K562 (cell line): ENCODE results near the gene ANXA3. TPM values are rescaled to one million over a fixed set of nuclear protein-coding genes. Genes with fewer than 3 reads are reported as not detected.

Source experiments
- COPS2 ChIP-seq: fragments of 450-650 bp; conservative IDR thresholded peaks from 2 replicates; pipeline ENCODE4 v1.6.1; 2016; ENCODE audit warnings: mild to moderate bottlenecking, moderate library complexity
- HDAC2 ChIP-seq: fragments of 450-650 bp; IDR thresholded peaks from 2 replicates; pipeline ENCODE4 v1.6.1; 2016; ENCODE audit warnings: mild to moderate bottlenecking
- MAFG ChIP-seq: fragments of 450-650 bp; conservative IDR thresholded peaks from 2 replicates; pipeline ENCODE4 v1.6.1; 2016; ENCODE audit warnings: missing genetic modification characterization, missing compliant biosample characterization
- NCOA6 ChIP-seq: fragments of 450-650 bp; IDR thresholded peaks from 2 replicates; pipeline ENCODE4 v1.6.1; 2017; ENCODE audit warnings: mild to moderate bottlenecking
- PHF20 ChIP-seq: fragments of 450-650 bp; IDR thresholded peaks from 2 replicates; pipeline ENCODE4 v1.6.1; 2018; ENCODE audit not compliant: partially characterized antibody
- RBBP5 ChIP-seq: fragments of 200-600 bp; sonication (generic); IDR thresholded peaks from 2 replicates; pipeline ENCODE4 v1.6.1; 2012; ENCODE audit warnings: borderline replicate concordance, mild to moderate bottlenecking, low read length, control low read depth, inconsistent platforms; ENCODE audit not compliant: insufficient read depth, poor library complexity, severe bottlenecking
- RFX7 ChIP-seq: fragments of 250-450 bp; sonication (Bioruptor Pico); IDR thresholded peaks from 2 replicates; pipeline ENCODE4 v1.5.1; 2021; ENCODE audit warnings: mild to moderate bottlenecking
- RNF2 ChIP-seq: sonication (generic); IDR thresholded peaks from 2 replicates; pipeline ENCODE4 v1.6.1; 2016
- polyA plus RNA-seq, 8 experiments: library from polyadenylated mRNA; depleted of rRNA in 4 of 8; stranded (reverse) in 5 of 8; unstranded in 3 of 8; fragments of >200 nt; fragmentation: Nextera tagmentation in 2 of 8; fragmentation: Illumina TruSeq in 1 of 8; extraction: Ambion mirVana in 2 of 8; extraction: Trizol in 1 of 8; gene quantifications; 2 replicates each; pipeline versions ENCODE4 v1.2.1 to v1.2.3, GENCODE V29; 2011 to 2014; ENCODE audit warnings: inconsistent platforms in 1 of 8, missing spikeins in 1 of 8
- total RNA-seq, 7 experiments: library from RNA; depleted of rRNA in 6 of 7; stranded (reverse); fragments of >200 nt in 6 of 7; fragmentation: Illumina TruSeq in 2 of 7; extraction: Trizol in 2 of 7; gene quantifications; 2 replicates each; pipeline versions ENCODE4 v1.2.1 to v1.2.3, GENCODE V29; 2011 to 2021; ENCODE audit warnings: low replicate concordance in 1 of 7
- TF ChIP-seq, protein P1 (sequence below), 2 experiments: fragments of 150-350 bp in 1 of 2; IDR thresholded peaks; 2 replicates each; pipeline ENCODE4 v1.6.1; 2012 to 2016; ENCODE audit warnings: low read depth in 2 of 2, low read length in 2 of 2, mild to moderate bottlenecking in 1 of 2, moderate library complexity in 1 of 2
- TF ChIP-seq, protein P2 (sequence below): fragments of 250-450 bp; sonication (Bioruptor Pico); IDR thresholded peaks from 2 replicates; pipeline ENCODE4 v1.8.0; 2022; ENCODE audit warnings: moderate library complexity, mild to moderate bottlenecking, inconsistent platforms
- TF ChIP-seq, protein P3 (sequence below): IDR thresholded peaks from 3 replicates; pipeline ENCODE4 v1.6.1; 2011; ENCODE audit warnings: borderline replicate concordance, mild to moderate bottlenecking; ENCODE audit not compliant: insufficient read length, insufficient read depth
- TF ChIP-seq, protein P4 (sequence below), 3 experiments: IDR thresholded peaks in 2 of 3; conservative IDR thresholded peaks in 1 of 3; 2 replicates each; pipeline ENCODE4 v1.5.1; 2011 to 2012; ENCODE audit warnings: low read length in 3 of 3, mild to moderate bottlenecking in 3 of 3, control low read depth in 2 of 3, improper control_type of control experiment in 1 of 3, inconsistent platforms in 1 of 3, low read depth in 1 of 3, mixed read lengths in 1 of 3, moderate library complexity in 1 of 3; ENCODE audit not compliant: insufficient read depth in 2 of 3
- TF ChIP-seq, protein P5 (sequence below): fragments of 450-650 bp; IDR thresholded peaks from 2 replicates; pipeline ENCODE4 v1.6.1; 2016; ENCODE audit warnings: low read depth

The ANXA3 gene
- total and polyA plus RNA-seq, 9 of the 15 experiments (the other 6 are each of a cell fraction or from before 2014, with no cell fraction given) = 6.3 to 15.5 (median 9.8) TPM

DNA sequence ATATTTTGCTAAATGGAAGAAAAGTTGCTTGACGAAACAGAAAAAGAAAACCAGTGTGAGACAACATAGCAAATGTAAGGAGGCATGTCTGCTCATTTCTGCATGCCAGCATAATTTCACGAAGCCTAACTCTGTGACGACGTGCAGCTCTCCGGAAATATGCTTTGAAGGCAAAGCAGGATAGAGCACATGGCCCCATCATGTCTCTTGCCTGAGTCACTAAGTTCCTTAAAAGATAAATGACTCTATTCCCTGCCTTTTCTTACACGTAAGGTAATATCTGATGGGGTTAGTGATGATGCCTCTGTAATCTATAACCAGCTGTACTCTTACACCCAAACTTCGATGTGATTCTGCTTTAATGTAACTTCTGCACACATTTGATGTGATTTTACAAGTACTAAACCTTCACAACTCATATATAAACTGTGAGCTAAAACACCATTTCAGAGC lies 64.5 kb downstream of the ANXA3 start (continued):
- TF ChIP-seq, protein P1, sequence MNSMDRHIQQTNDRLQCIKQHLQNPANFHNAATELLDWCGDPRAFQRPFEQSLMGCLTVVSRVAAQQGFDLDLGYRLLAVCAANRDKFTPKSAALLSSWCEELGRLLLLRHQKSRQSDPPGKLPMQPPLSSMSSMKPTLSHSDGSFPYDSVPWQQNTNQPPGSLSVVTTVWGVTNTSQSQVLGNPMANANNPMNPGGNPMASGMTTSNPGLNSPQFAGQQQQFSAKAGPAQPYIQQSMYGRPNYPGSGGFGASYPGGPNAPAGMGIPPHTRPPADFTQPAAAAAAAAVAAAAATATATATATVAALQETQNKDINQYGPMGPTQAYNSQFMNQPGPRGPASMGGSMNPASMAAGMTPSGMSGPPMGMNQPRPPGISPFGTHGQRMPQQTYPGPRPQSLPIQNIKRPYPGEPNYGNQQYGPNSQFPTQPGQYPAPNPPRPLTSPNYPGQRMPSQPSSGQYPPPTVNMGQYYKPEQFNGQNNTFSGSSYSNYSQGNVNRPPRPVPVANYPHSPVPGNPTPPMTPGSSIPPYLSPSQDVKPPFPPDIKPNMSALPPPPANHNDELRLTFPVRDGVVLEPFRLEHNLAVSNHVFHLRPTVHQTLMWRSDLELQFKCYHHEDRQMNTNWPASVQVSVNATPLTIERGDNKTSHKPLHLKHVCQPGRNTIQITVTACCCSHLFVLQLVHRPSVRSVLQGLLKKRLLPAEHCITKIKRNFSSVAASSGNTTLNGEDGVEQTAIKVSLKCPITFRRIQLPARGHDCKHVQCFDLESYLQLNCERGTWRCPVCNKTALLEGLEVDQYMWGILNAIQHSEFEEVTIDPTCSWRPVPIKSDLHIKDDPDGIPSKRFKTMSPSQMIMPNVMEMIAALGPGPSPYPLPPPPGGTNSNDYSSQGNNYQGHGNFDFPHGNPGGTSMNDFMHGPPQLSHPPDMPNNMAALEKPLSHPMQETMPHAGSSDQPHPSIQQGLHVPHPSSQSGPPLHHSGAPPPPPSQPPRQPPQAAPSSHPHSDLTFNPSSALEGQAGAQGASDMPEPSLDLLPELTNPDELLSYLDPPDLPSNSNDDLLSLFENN (IDR thresholded peaks at IDR 0.05; ENCODE audit: low read depth in 2 of 2, low read length in 2 of 2) = no peak
- TF ChIP-seq PHF20 (no peak), RNF2 (no peak), RFX7 (CRISPR knock-in tag) (no peak), RBBP5 (no peak), NCOA6 (0 out of 2 replicates have a peak, but pooled peaks have one; percentile 16), COPS2 (no peak), HDAC2 (0 out of 2 replicates have a peak, but pooled peaks have one; percentile 22), MAFG (tag) (peak; percentile 37; the same call in 1 of the 2 replicates)
- TF ChIP-seq, protein P2, sequence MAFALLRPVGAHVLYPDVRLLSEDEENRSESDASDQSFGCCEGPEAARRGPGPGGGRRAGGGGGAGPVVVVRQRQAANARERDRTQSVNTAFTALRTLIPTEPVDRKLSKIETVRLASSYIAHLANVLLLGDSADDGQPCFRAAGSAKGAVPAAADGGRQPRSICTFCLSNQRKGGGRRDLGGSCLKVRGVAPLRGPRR (CRISPR knock-in tag) = no peak
- TF ChIP-seq, protein P3, sequence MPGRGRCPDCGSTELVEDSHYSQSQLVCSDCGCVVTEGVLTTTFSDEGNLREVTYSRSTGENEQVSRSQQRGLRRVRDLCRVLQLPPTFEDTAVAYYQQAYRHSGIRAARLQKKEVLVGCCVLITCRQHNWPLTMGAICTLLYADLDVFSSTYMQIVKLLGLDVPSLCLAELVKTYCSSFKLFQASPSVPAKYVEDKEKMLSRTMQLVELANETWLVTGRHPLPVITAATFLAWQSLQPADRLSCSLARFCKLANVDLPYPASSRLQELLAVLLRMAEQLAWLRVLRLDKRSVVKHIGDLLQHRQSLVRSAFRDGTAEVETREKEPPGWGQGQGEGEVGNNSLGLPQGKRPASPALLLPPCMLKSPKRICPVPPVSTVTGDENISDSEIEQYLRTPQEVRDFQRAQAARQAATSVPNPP = no peak
- TF ChIP-seq, protein P4, sequence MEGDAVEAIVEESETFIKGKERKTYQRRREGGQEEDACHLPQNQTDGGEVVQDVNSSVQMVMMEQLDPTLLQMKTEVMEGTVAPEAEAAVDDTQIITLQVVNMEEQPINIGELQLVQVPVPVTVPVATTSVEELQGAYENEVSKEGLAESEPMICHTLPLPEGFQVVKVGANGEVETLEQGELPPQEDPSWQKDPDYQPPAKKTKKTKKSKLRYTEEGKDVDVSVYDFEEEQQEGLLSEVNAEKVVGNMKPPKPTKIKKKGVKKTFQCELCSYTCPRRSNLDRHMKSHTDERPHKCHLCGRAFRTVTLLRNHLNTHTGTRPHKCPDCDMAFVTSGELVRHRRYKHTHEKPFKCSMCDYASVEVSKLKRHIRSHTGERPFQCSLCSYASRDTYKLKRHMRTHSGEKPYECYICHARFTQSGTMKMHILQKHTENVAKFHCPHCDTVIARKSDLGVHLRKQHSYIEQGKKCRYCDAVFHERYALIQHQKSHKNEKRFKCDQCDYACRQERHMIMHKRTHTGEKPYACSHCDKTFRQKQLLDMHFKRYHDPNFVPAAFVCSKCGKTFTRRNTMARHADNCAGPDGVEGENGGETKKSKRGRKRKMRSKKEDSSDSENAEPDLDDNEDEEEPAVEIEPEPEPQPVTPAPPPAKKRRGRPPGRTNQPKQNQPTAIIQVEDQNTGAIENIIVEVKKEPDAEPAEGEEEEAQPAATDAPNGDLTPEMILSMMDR (IDR thresholded peaks at IDR 0.05 in 2 of 3, conservative IDR thresholded peaks at IDR 0.05 in 1 of 3; ENCODE audit: insufficient read depth in 2 of 3, low read depth in 1 of 3, low read length in 3 of 3) = no peak
- TF ChIP-seq, protein P5, sequence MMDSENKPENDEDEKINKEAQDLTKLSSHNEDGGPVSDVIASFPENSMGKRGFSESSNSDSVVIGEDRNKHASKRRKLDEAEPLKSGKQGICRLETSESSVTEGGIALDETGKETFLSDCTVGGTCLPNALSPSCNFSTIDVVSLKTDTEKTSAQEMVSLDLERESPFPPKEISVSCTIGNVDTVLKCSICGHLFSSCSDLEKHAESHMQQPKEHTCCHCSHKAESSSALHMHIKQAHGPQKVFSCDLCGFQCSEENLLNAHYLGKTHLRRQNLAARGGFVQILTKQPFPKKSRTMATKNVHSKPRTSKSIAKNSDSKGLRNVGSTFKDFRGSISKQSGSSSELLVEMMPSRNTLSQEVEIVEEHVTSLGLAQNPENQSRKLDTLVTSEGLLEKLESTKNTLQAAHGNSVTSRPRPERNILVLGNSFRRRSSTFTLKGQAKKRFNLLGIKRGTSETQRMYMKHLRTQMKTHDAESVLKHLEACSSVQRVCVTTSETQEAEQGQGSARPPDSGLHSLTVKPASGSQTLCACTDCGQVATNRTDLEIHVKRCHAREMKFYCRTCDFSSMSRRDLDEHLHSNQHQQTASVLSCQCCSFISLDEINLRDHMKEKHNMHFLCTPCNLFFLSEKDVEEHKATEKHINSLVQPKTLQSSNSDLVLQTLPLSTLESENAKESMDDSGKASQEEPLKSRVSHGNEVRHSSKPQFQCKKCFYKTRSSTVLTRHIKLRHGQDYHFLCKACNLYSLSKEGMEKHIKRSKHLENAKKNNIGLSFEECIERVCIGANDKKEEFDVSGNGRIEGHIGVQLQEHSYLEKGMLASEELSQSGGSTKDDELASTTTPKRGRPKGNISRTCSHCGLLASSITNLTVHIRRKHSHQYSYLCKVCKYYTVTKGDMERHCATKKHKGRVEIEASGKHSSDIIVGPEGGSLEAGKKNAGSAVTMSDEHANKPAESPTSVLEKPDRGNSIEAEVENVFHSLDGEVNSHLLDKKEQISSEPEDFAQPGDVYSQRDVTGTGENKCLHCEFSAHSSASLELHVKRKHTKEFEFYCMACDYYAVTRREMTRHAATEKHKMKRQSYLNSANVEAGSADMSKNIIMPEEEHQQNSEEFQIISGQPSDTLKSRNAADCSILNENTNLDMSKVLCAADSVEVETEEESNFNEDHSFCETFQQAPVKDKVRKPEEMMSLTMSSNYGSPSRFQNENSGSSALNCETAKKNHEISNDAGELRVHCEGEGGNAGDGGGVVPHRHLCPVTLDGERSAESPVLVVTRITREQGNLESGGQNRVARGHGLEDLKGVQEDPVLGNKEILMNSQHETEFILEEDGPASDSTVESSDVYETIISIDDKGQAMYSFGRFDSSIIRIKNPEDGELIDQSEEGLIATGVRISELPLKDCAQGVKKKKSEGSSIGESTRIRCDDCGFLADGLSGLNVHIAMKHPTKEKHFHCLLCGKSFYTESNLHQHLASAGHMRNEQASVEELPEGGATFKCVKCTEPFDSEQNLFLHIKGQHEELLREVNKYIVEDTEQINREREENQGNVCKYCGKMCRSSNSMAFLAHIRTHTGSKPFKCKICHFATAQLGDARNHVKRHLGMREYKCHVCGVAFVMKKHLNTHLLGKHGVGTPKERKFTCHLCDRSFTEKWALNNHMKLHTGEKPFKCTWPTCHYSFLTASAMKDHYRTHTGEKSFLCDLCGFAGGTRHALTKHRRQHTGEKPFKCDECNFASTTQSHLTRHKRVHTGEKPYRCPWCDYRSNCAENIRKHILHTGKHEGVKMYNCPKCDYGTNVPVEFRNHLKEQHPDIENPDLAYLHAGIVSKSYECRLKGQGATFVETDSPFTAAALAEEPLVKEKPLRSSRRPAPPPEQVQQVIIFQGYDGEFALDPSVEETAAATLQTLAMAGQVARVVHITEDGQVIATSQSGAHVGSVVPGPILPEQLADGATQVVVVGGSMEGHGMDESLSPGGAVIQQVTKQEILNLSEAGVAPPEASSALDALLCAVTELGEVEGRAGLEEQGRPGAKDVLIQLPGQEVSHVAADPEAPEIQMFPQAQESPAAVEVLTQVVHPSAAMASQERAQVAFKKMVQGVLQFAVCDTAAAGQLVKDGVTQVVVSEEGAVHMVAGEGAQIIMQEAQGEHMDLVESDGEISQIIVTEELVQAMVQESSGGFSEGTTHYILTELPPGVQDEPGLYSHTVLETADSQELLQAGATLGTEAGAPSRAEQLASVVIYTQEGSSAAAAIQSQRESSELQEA = no peak
